DMS53 (cell line): ENCODE data around the gene TMEM145.
"Not testable (repeated sequence)": the region's sequence is repeated elsewhere in the genome, so short reads cannot be mapped to it uniquely, and the experiment has no call there.

ENCODE experiments used
- DNase-seq: peaks from one replicate; lab custom pipeline; 2025; lab: John Stamatoyannopoulos, UW

The TMEM145 gene

GRCh38 chr19:42313840-42314755 lies 989 bp downstream of the TMEM145 start:
- DNase-seq, result no peak

- DNase-seq, result no peak
Measured at GRCh38 chr19:42315024-42315423, 1.9 kb downstream of the TMEM145 start.

- peak; percentile 96 for DNase-seq
Measured at GRCh38 chr19:42316223-42317211, 3.4 kb downstream of the TMEM145 start.

- peak; percentile 44 for DNase-seq
Measured at GRCh38 chr19:42317535-42317934, 4.4 kb downstream of the TMEM145 start.

- DNase-seq, result no peak
Measured at GRCh38 chr19:42322305-42322704, 9.2 kb downstream of the TMEM145 start.

- peak; percentile 40 for DNase-seq
Measured at GRCh38 chr19:42323473-42323851, 10.4 kb downstream of the TMEM145 start.

GRCh38 chr19:42323852-42324654 lies 10.9 kb downstream of the TMEM145 start:
- DNase-seq, result peak; percentile 75

GRCh38 chr19:42324655-42325307 lies 11.7 kb downstream of the TMEM145 start:
- no peak for DNase-seq

GRCh38 chr19:42325308-42325895 lies 12.3 kb downstream of the TMEM145 start, which contains the start of gene MEGF8:
Gene MEGF8, plus strand, starts transcription at chr19:42325635. Its CDS starts 609 bp downstream, at chr19:42326244.
- DNase-seq, result peak; percentile 99

- DNase-seq, result peak; percentile 69
Measured at GRCh38 chr19:42325896-42326771, 13.0 kb downstream of the TMEM145 start.

GRCh38 chr19:42326969-42327368 lies 13.9 kb downstream of the TMEM145 start:
- DNase-seq, result no peak

- no peak for DNase-seq
Measured at GRCh38 chr19:42327381-42327780, 14.3 kb downstream of the TMEM145 start.

GRCh38 chr19:42328106-42328505 lies 15.0 kb downstream of the TMEM145 start:
- no peak for DNase-seq

- DNase-seq, result no peak
Measured at GRCh38 chr19:42328854-42329253, 15.7 kb downstream of the TMEM145 start.

GRCh38 chr19:42330241-42330711 lies 17.2 kb downstream of the TMEM145 start:
- DNase-seq, result no peak

- DNase-seq, result not testable (repeated sequence)
Measured at GRCh38 chr19:42331333-42331732, 18.2 kb downstream of the TMEM145 start.

- no peak for DNase-seq
Measured at GRCh38 chr19:42332059-42332458, 18.9 kb downstream of the TMEM145 start.

GRCh38 chr19:42333018-42333417 lies 19.9 kb downstream of the TMEM145 start:
- DNase-seq, result no peak

GRCh38 chr19:42333975-42334696 lies 21.0 kb downstream of the TMEM145 start:
- no peak for DNase-seq
